ENCODE measurements around the gene KCNAB3.

Gene KCNAB3

DNA sequence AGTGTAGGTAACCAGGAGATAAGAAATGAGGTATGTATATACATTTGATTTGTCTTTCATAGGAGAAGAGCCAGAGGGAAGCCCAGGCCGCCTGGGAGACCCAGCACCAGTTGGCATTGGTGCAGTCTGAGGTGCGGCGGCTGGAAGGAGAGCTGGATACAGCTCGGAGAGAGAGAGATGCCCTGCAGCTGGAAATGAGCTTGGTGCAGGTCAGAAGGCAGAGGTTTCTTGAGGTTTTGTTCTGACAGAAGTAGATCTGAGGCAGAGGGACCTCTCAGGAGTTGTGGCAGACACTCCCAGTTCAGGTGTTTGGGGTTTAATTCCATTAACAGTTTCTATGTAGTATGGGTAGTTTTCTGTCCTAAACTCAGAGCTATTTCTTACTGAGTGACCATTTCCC lies 10.4 kb upstream of the KCNAB3 start:
- DNase-seq: no peak

DNA sequence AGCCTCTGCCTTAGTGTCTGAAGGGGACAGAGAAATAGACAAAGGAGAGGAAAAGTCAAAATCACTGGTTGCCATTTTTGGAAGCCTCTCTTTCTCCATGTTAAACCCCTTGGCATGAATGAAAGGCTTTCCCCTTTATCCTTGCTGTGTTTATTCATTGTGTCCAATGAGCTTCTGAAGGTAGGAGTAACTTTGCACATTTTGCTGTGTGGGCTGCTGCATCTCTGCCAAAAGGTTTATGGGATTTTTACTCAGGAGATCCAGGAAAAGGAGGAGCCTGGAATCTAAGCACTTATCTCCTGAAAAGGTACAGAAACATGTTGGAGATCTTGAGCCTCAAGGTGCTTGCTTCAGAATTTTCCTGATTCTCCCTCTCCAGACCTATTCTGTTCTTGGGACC lies 6.2 kb upstream of the KCNAB3 start:
- DNase-seq: no peak

DNA sequence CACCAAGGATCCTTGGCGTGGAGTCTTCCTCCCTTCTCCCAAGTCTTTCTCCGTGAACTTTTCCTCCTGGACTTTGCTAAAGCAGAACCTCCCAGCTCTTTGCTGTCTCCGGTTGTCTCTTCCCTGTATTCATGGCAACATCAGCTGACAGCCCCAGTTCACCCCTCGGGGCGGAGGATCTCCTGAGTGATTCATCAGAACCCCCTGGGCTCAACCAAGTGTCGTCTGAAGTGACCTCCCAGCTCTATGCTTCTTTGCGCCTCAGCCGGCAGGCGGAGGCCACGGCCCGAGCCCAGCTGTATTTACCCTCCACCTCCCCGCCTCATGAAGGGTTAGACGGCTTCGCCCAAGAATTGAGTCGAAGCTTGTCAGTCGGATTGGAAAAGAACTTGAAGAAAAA lies 3.3 kb upstream of the KCNAB3 start:
- peak; percentile 21 to 27 for DNase-seq

- peak in 1 of 2 experiments; percentile 35 for DNase-seq
Observed at GRCh38 chr17:7932483-7932891, 2.8 kb upstream of the KCNAB3 start.

DNA sequence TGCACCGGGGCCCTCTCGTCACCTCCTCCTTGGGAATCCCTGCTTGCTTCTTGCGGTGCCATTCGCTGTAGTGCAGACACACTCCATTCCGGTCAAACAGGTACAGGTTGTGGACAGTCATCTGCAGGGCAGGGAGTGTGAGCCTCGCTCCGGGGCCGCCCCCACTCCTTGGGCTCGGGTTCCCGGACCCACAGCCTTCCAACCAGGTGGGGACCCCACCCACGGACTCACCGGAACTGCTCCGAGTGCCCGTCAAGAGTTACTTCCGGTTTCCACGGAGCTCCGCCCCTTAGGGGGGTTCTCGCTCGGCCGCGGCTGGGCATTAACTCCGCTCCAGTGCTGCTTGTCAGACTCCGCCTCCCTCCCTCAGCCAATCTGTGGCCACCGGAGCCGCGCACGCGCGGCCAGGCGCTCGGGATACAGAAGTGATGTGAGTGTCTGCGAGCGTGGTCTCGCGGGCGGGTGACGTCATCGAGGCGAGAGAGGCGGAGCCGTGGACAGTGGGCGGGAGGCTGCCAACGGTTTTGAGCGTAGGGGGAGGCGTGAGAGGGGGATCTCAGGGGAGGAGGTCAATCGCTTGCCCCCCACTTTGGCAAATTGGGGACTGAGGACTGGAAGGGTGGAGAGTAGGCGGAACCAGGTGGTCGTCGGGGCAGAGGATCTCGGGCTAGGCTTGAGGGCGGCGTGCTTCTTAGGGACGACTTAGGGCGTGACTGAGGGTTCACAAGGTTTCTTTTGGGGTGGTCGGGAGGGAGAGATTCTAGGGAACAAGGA lies 2.2 kb upstream of the KCNAB3 start, which contains the start of the genes CNTROB and TRAPPC1:
Gene CNTROB, plus strand, starts transcription at position 498 of the 774 bp plus-strand sequence. CDS start 874 bp downstream, outside the sequence.
Gene TRAPPC1, minus strand, starts transcription at position 238 of the 774 bp plus-strand sequence. Its CDS starts 117 bp downstream, at position 121.
- peak; percentile 82 to 92 for DNase-seq

GRCh38 chr17:7930841-7931631 lies 1.4 kb upstream of the KCNAB3 start:
- no peak for DNase-seq

DNA sequence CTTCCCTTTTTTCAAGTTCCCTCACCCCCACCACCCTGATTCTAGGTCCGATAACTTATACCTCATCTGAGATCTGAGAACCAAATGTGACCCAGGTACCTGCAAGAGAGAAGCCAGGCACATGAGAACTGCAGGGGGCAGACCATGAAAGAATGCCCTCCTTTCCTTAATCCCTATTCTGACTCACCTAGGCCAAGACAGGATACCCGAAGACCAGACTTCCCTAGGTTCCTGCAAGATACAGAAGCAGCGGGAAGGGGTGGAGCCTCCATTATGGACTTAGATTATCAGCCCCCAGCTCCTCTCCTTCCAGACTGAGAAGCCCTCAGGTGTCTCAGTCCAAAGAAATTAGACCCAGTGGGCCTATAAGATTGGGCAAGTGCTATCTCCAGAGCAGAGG lies 2.1 kb downstream of the KCNAB3 start:
- DNase-seq: no peak

GRCh38 chr17:7922845-7923628 lies 6.6 kb downstream of the KCNAB3 start:
- no peak for DNase-seq

GRCh38 chr17:7922269-7922844 lies 7.3 kb downstream of the KCNAB3 start:
- DNase-seq: no peak

DNA sequence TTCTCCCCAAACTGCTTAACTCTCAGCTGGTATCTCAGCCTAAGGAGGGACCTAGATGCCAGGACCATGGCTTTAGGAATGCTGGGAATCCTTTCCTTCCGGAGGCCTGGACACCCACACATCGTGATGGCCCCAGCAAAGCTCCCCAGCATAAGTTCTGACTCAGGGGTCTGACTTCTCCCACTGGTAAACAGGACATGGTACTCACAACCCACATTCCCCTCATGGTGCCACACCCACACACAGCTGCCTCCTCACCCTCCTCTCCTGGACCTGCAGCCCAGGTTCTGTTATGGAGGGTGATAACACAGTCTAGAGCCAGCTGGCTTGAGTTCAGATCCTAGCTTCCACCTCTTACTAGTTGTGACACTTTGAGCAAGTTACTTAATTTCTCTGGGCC lies 12.8 kb downstream of the KCNAB3 start:
- DNase-seq: no peak

- no peak for DNase-seq
Observed at GRCh38 chr17:7916385-7916682, 13.3 kb downstream of the KCNAB3 start.

DNA sequence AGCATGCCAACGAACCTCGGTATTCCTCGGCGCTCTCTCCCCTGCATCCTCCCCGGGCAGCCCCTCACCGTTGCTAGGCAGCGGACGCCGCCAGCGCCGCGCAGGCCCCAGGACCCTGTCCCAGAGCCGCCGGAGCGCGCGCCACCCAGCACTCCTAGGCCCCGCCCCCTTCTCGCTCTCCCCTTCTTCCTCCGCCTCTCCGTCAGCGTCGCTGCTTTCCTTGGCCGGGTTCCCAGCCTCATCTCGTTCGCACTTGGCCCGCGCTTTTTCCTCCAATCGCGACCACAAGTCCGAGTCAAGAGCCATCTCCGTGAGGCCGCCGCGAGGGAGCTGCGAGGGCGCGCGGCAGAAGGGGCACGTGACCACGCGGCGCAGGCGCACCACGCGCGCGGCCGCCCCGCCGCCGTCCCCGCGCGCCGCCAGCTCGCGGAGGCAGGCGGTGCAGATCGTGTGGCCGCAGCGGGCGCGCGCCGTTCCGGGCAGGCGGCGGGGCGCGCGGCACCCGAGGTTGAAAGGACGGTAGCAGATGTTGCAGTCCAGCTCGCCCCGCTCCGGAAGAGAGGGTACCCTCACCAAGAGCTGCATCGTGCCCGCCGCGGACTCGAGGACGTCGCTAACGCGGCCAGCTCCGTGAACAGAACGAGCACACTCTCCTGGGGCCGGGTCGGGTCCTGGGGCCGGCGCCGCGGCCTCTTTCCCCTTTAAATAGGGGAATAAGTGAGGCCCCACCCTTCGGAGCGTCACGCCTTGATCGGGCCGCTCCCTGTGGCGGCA lies 13.9 kb downstream of the KCNAB3 start, which contains the start of gene RNF227:
Gene RNF227, minus strand, starts transcription at position 679 of the 774 bp plus-strand sequence. Its CDS starts 94 bp downstream, at position 585.
- peak; percentile 59 for DNase-seq

DNA sequence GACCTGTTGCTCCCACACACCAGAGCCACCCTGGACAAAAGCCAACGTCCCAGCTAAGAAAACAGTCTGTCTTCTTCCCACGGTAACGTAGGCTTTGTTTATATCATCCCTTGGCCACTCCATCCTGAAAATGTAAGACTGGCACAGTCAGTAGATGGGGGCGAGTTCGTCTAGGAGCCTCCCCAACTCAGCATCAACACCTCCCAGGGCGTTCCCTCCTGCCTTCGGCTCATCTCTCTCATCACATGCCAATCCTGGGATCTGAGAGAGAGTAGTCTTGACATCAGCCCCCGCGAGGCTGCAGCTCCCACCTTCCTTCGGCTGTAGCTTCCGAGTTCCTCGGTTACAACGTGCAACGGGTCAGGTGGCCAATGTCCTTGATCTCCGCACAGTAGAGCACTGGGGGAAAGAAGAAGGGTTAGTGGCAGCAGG lies 14.5 kb downstream of the KCNAB3 start:
- DNase-seq: peak in 1 of 2 experiments; percentile 23

- peak; percentile 54 to 59 for DNase-seq
Observed at GRCh38 chr17:7912927-7913524, 16.6 kb downstream of the KCNAB3 start.

DNA sequence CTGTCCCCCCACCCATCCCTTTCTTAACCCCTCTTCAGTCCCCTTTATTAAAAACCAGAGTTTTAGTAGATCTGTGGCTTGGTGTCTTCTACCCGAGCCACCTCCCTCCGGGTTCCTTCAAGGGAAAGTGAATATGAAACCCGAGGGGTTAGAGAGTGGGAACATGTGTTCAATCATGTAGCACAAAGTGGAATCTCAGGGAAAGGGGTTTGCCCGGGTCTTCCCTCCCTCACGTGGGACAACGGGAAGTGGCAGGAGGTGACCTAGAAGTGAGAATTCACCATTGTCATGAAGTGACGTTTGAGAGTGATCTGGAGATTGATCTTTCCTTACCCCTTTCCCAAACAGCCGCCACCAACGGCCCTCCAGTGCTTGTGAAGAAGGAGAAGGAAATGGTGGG lies 18.5 kb downstream of the KCNAB3 start:
- no peak for DNase-seq

GRCh38 chr17:7910711-7911110 lies 18.9 kb downstream of the KCNAB3 start:
- DNase-seq: no peak

DNA sequence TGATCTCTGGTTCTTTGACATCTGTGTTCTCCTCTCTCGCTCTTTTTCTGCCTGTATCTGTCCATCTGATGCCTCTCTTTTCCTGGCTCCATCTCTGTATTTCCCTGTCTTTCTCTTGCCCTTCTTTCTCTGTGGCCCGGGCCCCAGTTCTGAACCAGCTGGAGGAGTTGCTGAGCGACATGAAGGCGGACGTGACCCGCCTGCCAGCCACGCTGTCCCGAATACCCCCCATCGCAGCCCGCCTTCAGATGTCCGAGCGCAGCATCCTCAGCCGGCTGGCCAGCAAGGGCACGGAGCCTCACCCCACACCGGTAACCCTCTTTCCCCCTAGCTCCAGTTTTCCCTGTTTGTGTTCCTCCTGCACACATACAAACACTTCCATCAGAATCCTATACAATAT lies 19.4 kb downstream of the KCNAB3 start:
- DNase-seq: no peak

DNA sequence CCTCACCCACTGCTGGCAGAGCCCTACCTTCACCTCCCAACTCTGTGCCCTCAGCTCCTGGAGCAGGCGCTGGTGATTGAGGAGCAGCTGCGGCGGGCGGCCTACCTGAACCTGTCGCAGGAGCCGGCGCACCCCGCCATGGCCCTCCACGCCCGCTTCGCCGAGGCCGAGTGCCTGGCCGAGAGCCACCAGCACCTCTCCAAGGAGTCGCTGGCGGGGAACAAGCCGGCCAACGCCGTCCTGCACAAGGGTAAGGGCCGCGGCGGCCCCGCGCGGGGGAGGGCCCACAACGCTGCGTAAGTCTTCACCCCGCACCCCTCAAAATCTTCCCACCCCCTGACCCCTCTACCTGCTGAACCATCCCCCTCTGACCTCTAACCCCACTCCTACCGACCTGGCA lies 20.6 kb downstream of the KCNAB3 start:
- DNase-seq: no peak

- DNase-seq: no peak
Observed at GRCh38 chr17:7903154-7904103, 26.2 kb downstream of the KCNAB3 start.

DNA sequence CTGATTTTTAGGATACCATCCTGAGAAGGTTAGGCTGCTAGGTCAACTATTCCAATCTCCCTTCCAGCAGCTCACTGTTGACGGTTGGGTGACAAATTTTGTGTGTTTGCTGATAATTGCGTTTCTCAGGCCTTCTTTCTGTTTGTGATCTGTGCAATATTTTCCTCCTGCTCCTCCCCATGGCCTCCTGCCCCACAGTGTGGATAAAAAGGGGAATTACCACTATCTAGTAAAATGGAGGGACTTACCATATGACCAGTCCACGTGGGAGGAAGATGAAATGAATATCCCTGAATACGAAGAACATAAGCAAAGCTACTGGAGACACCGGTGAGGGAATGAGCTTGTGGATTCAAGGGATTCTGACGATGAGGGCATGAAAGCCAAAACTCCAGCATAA lies 31.9 kb downstream of the KCNAB3 start:
- DNase-seq: peak in 1 of 2 experiments; percentile 34

All from Kasumi-1 (cell line).